Neural crest cell (in vitro differentiated cells): ENCODE measurements around the gene CCDC141. TPM values are rescaled to one million over a fixed set of nuclear protein-coding genes. Genes with fewer than 3 reads are reported as not detected.

ENCODE experiments used
- DNase-seq: peaks from one replicate; pipeline ENCODE4 v3.0.0; 2021; ENCODE audit warnings: low read depth, mixed read lengths, low spot score
- H3K27ac Mint-ChIP-seq: one replicate; pipeline ENCODE4 v1.8.0; 2021; ENCODE audit warnings: mild to moderate bottlenecking, mixed read lengths; ENCODE audit not compliant: unreplicated experiment
- H3K27me3 Mint-ChIP-seq: 2 replicates; pipeline ENCODE4 v1.8.0; 2021; ENCODE audit warnings: low read depth, mild to moderate bottlenecking, mixed read lengths
- H3K36me3 Mint-ChIP-seq: 2 replicates; pipeline ENCODE4 v1.8.0; 2021; ENCODE audit warnings: low read depth, mild to moderate bottlenecking, mixed read lengths
- H3K4me1 Mint-ChIP-seq: 2 replicates; pipeline ENCODE4 v1.8.0; 2021; ENCODE audit warnings: mixed read lengths
- H3K4me3 Mint-ChIP-seq: one replicate; pipeline ENCODE4 v1.8.0; 2021; ENCODE audit warnings: mild to moderate bottlenecking, mixed read lengths
- H3K9me3 Mint-ChIP-seq: 2 replicates; pipeline ENCODE4 v1.8.0; 2021; ENCODE audit warnings: mixed read lengths
- total RNA-seq: library from RNA; stranded (reverse); gene quantifications from 2 replicates; pipeline ENCODE4 v1.2.1, GENCODE V29; 2021
- TF ChIP-seq, protein P1 (sequence below): fragments of 200-600 bp; sonication (generic); conservative IDR thresholded peaks from 2 replicates; pipeline ENCODE4 v1.5.0; 2021; ENCODE audit warnings: antibody characterized with exemption, mild to moderate bottlenecking

The CCDC141 gene
- total RNA-seq, 1 donor from 2014 or later: not detected

DNA sequence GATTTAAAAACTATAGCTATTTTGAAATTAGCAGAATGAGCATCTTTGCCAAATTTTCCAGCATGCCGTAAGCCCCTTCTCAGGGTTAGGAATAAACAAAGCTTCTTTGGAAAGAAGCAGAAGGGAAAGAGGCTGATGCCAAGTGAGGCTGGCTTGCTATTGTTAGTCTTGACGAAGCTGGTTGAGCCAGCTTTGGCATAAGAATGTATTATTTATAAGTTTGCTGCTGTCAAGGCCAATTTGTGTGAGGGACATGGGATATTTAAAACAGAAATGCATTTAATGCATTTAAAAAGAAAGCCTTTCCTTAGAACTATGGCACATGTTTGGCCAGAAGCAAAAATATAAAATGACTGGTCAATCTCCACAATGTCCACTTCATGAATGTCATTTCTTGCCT, 190.2 kb downstream of the CCDC141 start:
- no peak overlapping the region for H3K27ac Mint-ChIP-seq
- no peaks in the 10 kb centered on the region for H3K9me3 Mint-ChIP-seq
- H3K27me3 Mint-ChIP-seq: no peaks in the 10 kb centered on the region
- no peak for DNase-seq
- no peaks in the 10 kb centered on the region for H3K36me3 Mint-ChIP-seq
- no peaks in the 10 kb centered on the region for H3K4me1 Mint-ChIP-seq
- no peak overlapping the region for H3K4me3 Mint-ChIP-seq
- TF ChIP-seq, protein P1, sequence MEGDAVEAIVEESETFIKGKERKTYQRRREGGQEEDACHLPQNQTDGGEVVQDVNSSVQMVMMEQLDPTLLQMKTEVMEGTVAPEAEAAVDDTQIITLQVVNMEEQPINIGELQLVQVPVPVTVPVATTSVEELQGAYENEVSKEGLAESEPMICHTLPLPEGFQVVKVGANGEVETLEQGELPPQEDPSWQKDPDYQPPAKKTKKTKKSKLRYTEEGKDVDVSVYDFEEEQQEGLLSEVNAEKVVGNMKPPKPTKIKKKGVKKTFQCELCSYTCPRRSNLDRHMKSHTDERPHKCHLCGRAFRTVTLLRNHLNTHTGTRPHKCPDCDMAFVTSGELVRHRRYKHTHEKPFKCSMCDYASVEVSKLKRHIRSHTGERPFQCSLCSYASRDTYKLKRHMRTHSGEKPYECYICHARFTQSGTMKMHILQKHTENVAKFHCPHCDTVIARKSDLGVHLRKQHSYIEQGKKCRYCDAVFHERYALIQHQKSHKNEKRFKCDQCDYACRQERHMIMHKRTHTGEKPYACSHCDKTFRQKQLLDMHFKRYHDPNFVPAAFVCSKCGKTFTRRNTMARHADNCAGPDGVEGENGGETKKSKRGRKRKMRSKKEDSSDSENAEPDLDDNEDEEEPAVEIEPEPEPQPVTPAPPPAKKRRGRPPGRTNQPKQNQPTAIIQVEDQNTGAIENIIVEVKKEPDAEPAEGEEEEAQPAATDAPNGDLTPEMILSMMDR: no peak

DNA sequence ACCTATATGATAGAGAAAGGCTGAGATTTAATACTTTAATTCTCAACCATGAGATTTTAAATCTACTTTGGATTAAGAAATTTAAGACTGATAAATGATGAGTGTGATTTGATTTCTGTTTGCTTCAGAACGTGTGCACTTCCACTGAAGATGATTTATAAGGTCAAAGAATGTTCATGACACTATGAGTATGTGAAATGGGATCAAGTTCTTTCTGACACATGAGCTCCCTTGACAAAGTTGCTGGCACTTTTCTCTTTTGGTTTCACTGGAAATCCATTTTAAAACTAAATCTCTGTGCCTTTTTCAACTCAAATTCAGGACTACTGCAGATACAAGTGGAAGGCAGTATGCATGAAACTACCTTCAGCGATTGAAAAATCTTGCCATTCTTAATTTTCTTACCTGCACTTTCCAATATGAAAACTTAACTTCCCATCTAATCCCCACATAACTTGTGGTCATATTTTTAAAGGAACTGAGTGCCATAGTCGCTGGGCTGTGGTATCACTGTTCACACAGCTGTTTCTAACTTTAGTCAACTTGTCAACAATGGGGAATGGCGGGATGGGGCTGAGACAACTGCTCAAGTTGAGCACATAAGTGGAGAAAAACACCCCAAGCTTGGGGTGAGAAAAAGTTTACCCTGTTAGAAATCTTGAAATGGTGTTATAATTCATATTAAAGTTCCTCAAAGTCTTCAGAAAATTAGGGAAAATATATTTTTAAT, 190.9 kb downstream of the CCDC141 start:
- TF ChIP-seq, protein P1: no peak
- Mint-ChIP-seq H3K27ac (no peak overlapping the region), H3K36me3 (no peaks in the 10 kb centered on the region), H3K4me1 (no peaks in the 10 kb centered on the region), H3K9me3 (no peaks in the 10 kb centered on the region), H3K27me3 (no peaks in the 10 kb centered on the region), H3K4me3 (no peak overlapping the region)
- DNase-seq: no peak

DNA sequence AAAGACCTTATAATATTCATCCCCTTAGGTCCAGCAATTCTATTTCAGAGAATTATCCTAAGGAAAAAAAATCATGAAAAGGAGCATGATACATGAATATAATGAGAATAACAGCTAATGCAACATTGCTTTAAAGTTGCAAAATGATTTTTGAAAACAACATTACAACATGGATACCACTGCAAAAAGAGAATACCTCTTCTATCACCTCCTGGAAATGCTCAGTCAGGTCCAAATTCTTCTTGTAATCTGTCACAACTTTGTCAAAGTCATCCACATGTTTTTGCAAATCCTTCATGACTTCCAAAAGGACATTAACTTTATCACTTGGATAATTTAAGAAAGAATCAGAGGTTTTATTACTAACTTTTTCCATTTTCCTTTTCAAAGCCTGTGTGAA, 194.8 kb downstream of the CCDC141 start:
- H3K4me3 Mint-ChIP-seq: no peak overlapping the region
- no peaks in the 10 kb centered on the region for H3K4me1 Mint-ChIP-seq
- H3K27ac Mint-ChIP-seq: no peak overlapping the region
- TF ChIP-seq, protein P1: no peak
- H3K36me3 Mint-ChIP-seq: no peaks in the 10 kb centered on the region
- H3K27me3 Mint-ChIP-seq: no peaks in the 10 kb centered on the region
- H3K9me3 Mint-ChIP-seq: no peaks in the 10 kb centered on the region
- DNase-seq: no peak

DNA sequence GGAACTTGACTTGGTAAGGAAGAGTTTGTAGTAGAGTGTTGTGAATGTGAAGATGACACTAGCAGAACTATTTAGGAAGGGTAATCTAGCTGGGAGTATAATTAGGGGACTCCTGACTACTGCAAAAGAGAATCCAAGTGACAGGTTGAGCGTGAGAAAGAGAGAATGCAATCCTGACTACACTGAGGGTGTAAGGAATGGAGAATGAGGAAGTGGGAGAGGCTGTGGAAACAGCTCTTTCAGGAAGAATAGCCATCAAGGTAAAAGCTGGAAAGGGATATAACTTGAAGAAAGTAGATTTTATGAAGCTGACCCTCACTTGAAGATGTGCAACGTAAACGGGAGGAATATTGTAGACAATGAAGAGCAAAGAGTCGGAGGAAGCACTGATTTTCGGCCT, 201.6 kb downstream of the CCDC141 start:
- H3K4me1 Mint-ChIP-seq: no peaks in the 10 kb centered on the region
- no peak overlapping the region for H3K27ac Mint-ChIP-seq
- TF ChIP-seq, protein P1: no peak
- no peaks in the 10 kb centered on the region for H3K36me3 Mint-ChIP-seq
- no peaks in the 10 kb centered on the region for H3K9me3 Mint-ChIP-seq
- DNase-seq: no peak
- no peak overlapping the region for H3K4me3 Mint-ChIP-seq
- no peaks in the 10 kb centered on the region for H3K27me3 Mint-ChIP-seq

DNA sequence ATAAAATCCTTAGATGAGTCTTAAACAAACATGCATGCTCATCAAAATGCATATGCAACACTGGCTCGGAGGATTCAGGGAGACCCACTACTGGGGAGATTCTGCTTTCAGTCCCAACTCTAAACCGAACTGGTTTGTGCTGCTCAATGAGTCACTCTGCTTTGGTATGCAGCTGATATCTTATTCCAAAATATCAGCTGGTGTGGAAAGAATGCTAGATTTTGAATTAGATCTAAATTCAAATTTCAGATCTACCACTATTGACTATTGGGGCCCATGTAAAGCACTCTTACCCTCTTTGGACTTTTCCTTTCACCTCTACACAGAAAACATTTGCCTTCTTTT, 203.5 kb downstream of the CCDC141 start:
- no peaks in the 10 kb centered on the region for H3K27me3 Mint-ChIP-seq
- H3K36me3 Mint-ChIP-seq: no peaks in the 10 kb centered on the region
- H3K4me1 Mint-ChIP-seq: no peaks in the 10 kb centered on the region
- TF ChIP-seq, protein P1: no peak
- no peak for DNase-seq
- no peaks in the 10 kb centered on the region for H3K9me3 Mint-ChIP-seq
- no peak overlapping the region for H3K27ac Mint-ChIP-seq
- H3K4me3 Mint-ChIP-seq: no peak overlapping the region
